Hepatocyte (in vitro differentiated cells): ENCODE data around the gene DPEP2NB. TPM values are rescaled to one million over a fixed set of nuclear protein-coding genes. Genes with fewer than 3 reads are reported as not detected.

Source experiments
- DNase-seq: peaks from one replicate; pipeline ENCODE4 v3.0.0-alpha.2; 2016; ENCODE audit warnings: low spot score
- H2AFZ ChIP-seq: fragments of 200-600 bp; sonication (generic); 2 replicates; pipeline ENCODE4 v1.6.0; 2016; ENCODE audit warnings: antibody characterized with exemption, mild to moderate bottlenecking
- H3K27ac ChIP-seq: fragments of 200-600 bp; sonication (generic); 2 replicates; pipeline ENCODE4 v1.5.1; 2016; ENCODE audit warnings: mild to moderate bottlenecking
- H3K27me3 ChIP-seq: fragments of 200-600 bp; sonication (generic); 2 replicates; pipeline ENCODE4 v1.6.1; 2016
- H3K36me3 ChIP-seq: fragments of 200-600 bp; sonication (generic); replicated peaks from 2 replicates; pipeline ENCODE4 v1.5.1; 2016; ENCODE audit warnings: low read depth; ENCODE audit not compliant: insufficient read depth
- H3K4me1 ChIP-seq: fragments of 200-600 bp; sonication (generic); 2 replicates; pipeline ENCODE4 v1.5.1; 2016; ENCODE audit warnings: mild to moderate bottlenecking, moderate library complexity; ENCODE audit not compliant: insufficient read depth
- H3K4me2 ChIP-seq: fragments of 200-600 bp; sonication (generic); 2 replicates; pipeline ENCODE4 v1.6.0; 2016
- H3K4me3 ChIP-seq: fragments of 200-600 bp; sonication (generic); 2 replicates; pipeline ENCODE4 v1.5.1; 2016; ENCODE audit warnings: mild to moderate bottlenecking
- H3K79me2 ChIP-seq: fragments of 200-600 bp; sonication (generic); 2 replicates; pipeline ENCODE4 v1.6.0; 2017; ENCODE audit warnings: mild to moderate bottlenecking
- H3K9me2 ChIP-seq: fragments of 200-600 bp; sonication (generic); replicated peaks from 2 replicates; pipeline ENCODE4 v1.6.0; 2017; ENCODE audit warnings: mild to moderate bottlenecking; ENCODE audit not compliant: insufficient read depth
- H3K9me3 ChIP-seq: fragments of 200-600 bp; sonication (generic); 2 replicates; pipeline ENCODE4 v1.5.1; 2016; ENCODE audit warnings: low read depth, mild to moderate bottlenecking
- H4K20me1 ChIP-seq: fragments of 200-600 bp; sonication (generic); 2 replicates; pipeline ENCODE4 v1.6.0; 2016; ENCODE audit warnings: mild to moderate bottlenecking; ENCODE audit not compliant: insufficient read depth, poor library complexity, severe bottlenecking
- CTCF ChIP-seq: fragments of 200-600 bp; sonication (generic); IDR thresholded peaks from 2 replicates; pipeline ENCODE4 v1.5.1; 2016; ENCODE audit warnings: antibody characterized with exemption, mild to moderate bottlenecking; ENCODE audit not compliant: poor library complexity
- EZH2 ChIP-seq: fragments of 200-600 bp; sonication (generic); IDR thresholded peaks from 2 replicates; pipeline ENCODE4 v1.6.1; 2016; ENCODE audit warnings: antibody characterized with exemption, mild to moderate bottlenecking, borderline replicate concordance
- EZH2phosphoT487 ChIP-seq: fragments of 200-600 bp; sonication (generic); IDR thresholded peaks from one replicate; pipeline ENCODE4 v1.6.1; 2018; ENCODE audit warnings: antibody characterized with exemption, mild to moderate bottlenecking, low read depth, moderate library complexity; ENCODE audit not compliant: unreplicated experiment, severe bottlenecking
- WGBS: methylation state at CpG from one replicate; pipeline ENCODE4 v1.1.6; 2016; ENCODE audit warnings: low lambda C conversion rate; ENCODE audit errors: missing lambda C conversion rate; 5-methylcytosine and 5-hydroxymethylcytosine counted together
- polyA plus RNA-seq: library from polyadenylated mRNA; unstranded; fragments of >200 nt; fragmentation: Nextera tagmentation; extraction: Ambion mirVana; gene quantifications from 2 replicates; pipeline ENCODE4 v1.2.1, GENCODE V29; 2016
- total RNA-seq: library from RNA; depleted of rRNA; stranded (reverse); fragments of >200 nt; gene quantifications from 2 replicates; pipeline ENCODE4 v1.2.3, GENCODE V29; 2014

Gene DPEP2NB
- total and polyA plus RNA-seq, 2 experiments from 2014 or later: not detected

DNA sequence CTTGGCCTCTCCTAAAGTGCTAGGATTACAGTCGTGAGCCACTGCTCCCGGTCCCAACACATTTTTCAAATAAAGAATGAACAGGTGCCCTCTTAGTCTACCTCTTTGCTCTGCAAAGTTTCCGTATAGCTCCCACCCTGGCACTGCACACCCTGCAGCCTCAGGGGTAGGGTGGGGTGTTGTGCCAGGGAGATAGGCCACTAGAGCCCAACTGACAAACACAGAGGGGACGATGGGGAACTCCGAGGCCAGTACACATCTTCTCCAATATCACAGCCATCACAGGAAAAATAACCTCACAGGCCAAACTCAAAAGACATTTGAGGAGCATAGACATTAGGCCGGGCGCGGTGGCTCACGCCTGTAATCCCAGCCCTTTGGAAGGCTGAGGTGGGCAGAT, 44.6 kb downstream of the DPEP2NB start:
- Histone ChIP-seq H2AFZ (no peak overlapping the region), H3K9me2 (no peaks in the 10 kb centered on the region), H3K4me1 (peaks cover 18% of the 10 kb centered on the region), H3K79me2 (peaks cover 22% of the 10 kb centered on the region), H3K36me3 (no peaks in the 10 kb centered on the region), H3K4me3 (no peak overlapping the region), H3K27me3 (no peaks in the 10 kb centered on the region), H3K4me2 (no peak overlapping the region), H3K27ac (no peak overlapping the region), H4K20me1 (peaks cover 13% of the 10 kb centered on the region), H3K9me3 (no peaks in the 10 kb centered on the region)
- no peak for TF ChIP-seq CTCF
- TF ChIP-seq EZH2: no peak
- no peak for TF ChIP-seq EZH2phosphoT487
- no peak for DNase-seq
- 97% methylated on average over 9 of the region's 9 CpGs for WGBS

GRCh38 chr16:67969254-67970039, 46.3 kb downstream of the DPEP2NB start:
- DNase-seq: peak; percentile 46
- H3K4me2 ChIP-seq: peak overlapping the region; percentile 96
- peaks cover 24% of the 10 kb centered on the region for H3K4me1 ChIP-seq
- peak overlapping the region; percentile 95 for H3K27ac ChIP-seq
- H3K79me2 ChIP-seq: peaks cover 38% of the 10 kb centered on the region
- H3K9me3 ChIP-seq: no peaks in the 10 kb centered on the region
- H3K36me3 ChIP-seq: no peaks in the 10 kb centered on the region
- peak overlapping the region; percentile 43 for H2AFZ ChIP-seq
- WGBS: 56% methylated on average over 35 of the region's 40 CpGs
- H3K9me2 ChIP-seq: no peaks in the 10 kb centered on the region
- H3K27me3 ChIP-seq: no peaks in the 10 kb centered on the region
- no peak for TF ChIP-seq CTCF
- peak overlapping the region; percentile 94 for H3K4me3 ChIP-seq
- peaks cover 22% of the 10 kb centered on the region for H4K20me1 ChIP-seq

DNA sequence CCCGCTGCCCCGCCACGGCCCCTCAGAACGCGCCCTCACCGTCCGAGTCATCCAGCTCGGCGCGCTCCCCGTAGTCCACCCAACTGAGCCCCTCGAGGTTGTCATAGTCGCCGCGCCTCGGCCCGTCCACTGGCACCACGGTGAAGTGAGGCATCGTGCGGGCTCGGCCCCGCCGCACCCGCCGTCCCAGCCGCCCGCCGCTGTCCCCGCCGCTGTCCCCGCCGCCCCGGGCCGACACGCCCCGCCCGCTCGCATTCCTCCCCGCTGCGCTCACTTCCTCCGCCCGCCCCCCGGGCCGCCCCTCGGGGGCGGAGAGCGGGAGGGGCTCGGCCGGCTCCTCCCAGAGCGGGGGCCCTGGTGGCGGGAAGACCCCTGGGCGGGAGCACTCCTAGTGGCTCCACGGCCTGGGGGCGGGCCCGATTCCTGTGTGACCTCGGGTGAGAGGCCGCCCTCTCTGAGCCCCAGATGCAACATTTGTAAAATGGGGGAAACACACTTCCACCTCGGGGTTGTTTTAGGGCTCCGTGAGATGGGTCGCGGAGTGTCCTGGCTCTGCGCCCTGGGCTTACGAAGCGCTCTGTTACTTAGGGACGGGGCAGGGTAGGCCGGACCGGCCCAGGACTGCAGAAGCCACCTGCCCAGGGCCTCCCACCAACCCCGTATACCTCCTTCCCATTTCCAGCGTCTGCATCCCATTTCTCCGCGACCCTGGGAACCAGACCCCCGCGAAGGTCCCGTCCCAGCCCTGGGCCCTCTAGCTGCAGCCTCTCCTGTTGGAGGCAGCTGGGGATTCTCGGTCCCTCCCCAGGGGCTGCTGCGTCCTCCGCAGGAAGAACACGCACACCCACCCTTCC, 47.1 kb downstream of the DPEP2NB start, which contains the start of gene SLC12A4:
Gene SLC12A4 (minus strand): TSS at position 238 of the 854 bp plus-strand sequence. CDS start 84 bp downstream, at position 154.
- H3K9me2 ChIP-seq: no peaks in the 10 kb centered on the region
- no peaks in the 10 kb centered on the region for H3K36me3 ChIP-seq
- TF ChIP-seq CTCF: no peak
- TF ChIP-seq EZH2: no peak
- H3K27ac ChIP-seq: peak within 1 kb of the TSS; percentile 95
- no peaks in the 10 kb centered on the region for H3K27me3 ChIP-seq
- H3K4me3 ChIP-seq: peak within 1 kb of the TSS; percentile 94
- peaks cover 46% of the 10 kb centered on the region for H3K79me2 ChIP-seq
- H3K4me2 ChIP-seq: peak within 1 kb of the TSS; percentile 96
- H4K20me1 ChIP-seq: peaks cover 29% of the 10 kb centered on the region
- WGBS: 21% methylated on average over 32 of the region's 78 CpGs
- H3K9me3 ChIP-seq: no peaks in the 10 kb centered on the region
- H3K4me1 ChIP-seq: peaks cover 24% of the 10 kb centered on the region
- peak; percentile 94 for DNase-seq
- H2AFZ ChIP-seq: peak within 1 kb of the TSS; percentile 77
